HepG2 (cell line): ENCODE data around the gene SEZ6. TPM values are rescaled to one million over a fixed set of nuclear protein-coding genes. Genes with fewer than 3 reads are reported as not detected.

ENCODE experiments used
- ATAC-seq: fragments of 200-7000 bp; cut with Tn5 transposase; 3 replicates; pipeline ENCODE4 v1.9.1; 2020; ENCODE audit warnings: mild to moderate bottlenecking, moderate library complexity
- BruUV-seq: library from RNA; stranded (reverse); fragments of 400-500 nt; replicated peaks from 2 replicates; lab custom pipeline; 2021; lab: Mats Ljungman, UMichigan
- CTCF ChIA-PET: fragments of 300-600 bp; formaldehyde crosslinking; extraction: SDS; loops from one replicate; lab custom pipeline; 2021; ENCODE audit warnings: low total read pairs, inconsistent platforms, low intra/inter-chr PET ratio; lab: Yijun Ruan, JAX
- POLR2A ChIA-PET: fragments of 350-600 bp; sonication (Branson Sonifier 250); formaldehyde crosslinking; loops from one replicate; lab custom pipeline; 2020; ENCODE audit warnings: antibody characterized with exemption, inconsistent platforms; lab: Yijun Ruan, JAX
- DNase-seq: peaks from one replicate; pipeline ENCODE4 v3.0.0-alpha.2; 2015; ENCODE audit warnings: low spot score
- FAIRE-seq: peaks from 3 replicates; lab custom pipeline; 2011; peaks lifted over from hg19 to GRCh38; lab: Jason Lieb, UNC
- H2AFZ ChIP-seq: one replicate; pipeline ENCODE4 v1.6.1; 2011; ENCODE audit warnings: low read length, inconsistent platforms
- H3K27ac ChIP-seq: fragments of 300-600 bp; 3 replicates; pipeline ENCODE4 v1.8.0; 2011; ENCODE audit warnings: mixed run types, mild to moderate bottlenecking, mixed read lengths, low read length, inconsistent platforms; ENCODE audit not compliant: insufficient read depth; ENCODE audit errors: extremely low read length
- H3K27me3 ChIP-seq, 2 experiments: fragments of 200-600 bp in 1 of 2; 2 replicates in 1 of 2; 3 replicates in 1 of 2; pipeline versions ENCODE4 v1.6.0 to v1.8.0; 2011; ENCODE audit warnings: low read length in 2 of 2, mild to moderate bottlenecking in 2 of 2, moderate library complexity in 2 of 2, inconsistent platforms in 1 of 2; ENCODE audit not compliant: insufficient read depth in 2 of 2, control insufficient read depth in 1 of 2
- H3K36me3 ChIP-seq, 2 experiments: fragments of 200-600 bp in 1 of 2; replicated peaks in 1 of 2; 2 replicates in 1 of 2; 3 replicates in 1 of 2; pipeline versions ENCODE4 v1.5.1 to v1.8.0; 2011; ENCODE audit warnings: low read length in 2 of 2, inconsistent platforms in 1 of 2; ENCODE audit not compliant: insufficient read depth in 2 of 2, control insufficient read depth in 1 of 2
- H3K4me1 ChIP-seq: 2 replicates; pipeline ENCODE4 v1.5.1; 2012; ENCODE audit warnings: low read length, inconsistent platforms; ENCODE audit not compliant: insufficient read depth
- H3K4me2 ChIP-seq: 2 replicates; pipeline ENCODE4 v1.6.0; 2011; ENCODE audit warnings: low read depth, low read length, inconsistent platforms
- H3K4me3 ChIP-seq, 3 experiments: fragments of 200-600 bp in 1 of 3; sonication (generic), shearing (Covaris generic) in 1 of 3; replicated peaks in 1 of 3; 2 replicates each; pipeline ENCODE4 v1.5.1; 2011 to 2016; ENCODE audit warnings: low read length in 3 of 3, inconsistent platforms in 2 of 3, low read depth in 2 of 3, mild to moderate bottlenecking in 2 of 3, control low read depth in 1 of 3, mixed read lengths in 1 of 3; ENCODE audit not compliant: insufficient read depth in 1 of 3
- H3K79me2 ChIP-seq: one replicate; pipeline ENCODE4 v1.6.1; 2011; ENCODE audit warnings: low read length, inconsistent platforms; ENCODE audit not compliant: insufficient read depth
- H3K9ac ChIP-seq: 2 replicates; pipeline ENCODE4 v1.6.0; 2011; ENCODE audit warnings: mild to moderate bottlenecking, low read depth, low read length, inconsistent platforms; ENCODE audit not compliant: insufficient read depth
- H3K9me3 ChIP-seq: 2 replicates; pipeline ENCODE4 v1.5.1; 2012; ENCODE audit warnings: mild to moderate bottlenecking, low read length
- H4K20me1 ChIP-seq: 2 replicates; pipeline ENCODE4 v1.6.0; 2011; ENCODE audit warnings: inconsistent platforms, mild to moderate bottlenecking, low read length, moderate library complexity; ENCODE audit not compliant: insufficient read depth
- EEA1 ChIP-seq: sonication (generic); formaldehyde crosslinking; IDR thresholded peaks from 2 replicates; pipeline ENCODE4 v1.5.1; 2020; ENCODE audit warnings: mild to moderate bottlenecking, missing genetic modification reagents, borderline replicate concordance
- EHMT2 ChIP-seq: fragments of 200-600 bp; sonication (generic); IDR thresholded peaks from 2 replicates; pipeline ENCODE4 v1.7.0; 2017; ENCODE audit warnings: antibody characterized with exemption, low read depth, low read length, borderline replicate concordance
- FOXA1 ChIP-seq, 2 experiments: fragments of 450-650 bp in 1 of 2; sonication (generic) in 1 of 2; formaldehyde crosslinking in 1 of 2; IDR thresholded peaks; 2 replicates each; pipeline versions ENCODE4 v1.4.0 to v1.6.1; 2016 to 2020; ENCODE audit warnings: missing genetic modification reagents in 1 of 2
- GATAD1 ChIP-seq: IDR thresholded peaks from 2 replicates; pipeline ENCODE4 v1.6.1; 2016; ENCODE audit warnings: missing genetic modification reagents, missing compliant biosample characterization
- MTA1 ChIP-seq: sonication (generic); formaldehyde crosslinking; IDR thresholded peaks from 2 replicates; pipeline ENCODE4 v1.4.0; 2020; ENCODE audit warnings: missing genetic modification reagents, mild to moderate bottlenecking, borderline replicate concordance
- MXI1 ChIP-seq: IDR thresholded peaks from 3 replicates; pipeline ENCODE4 v1.6.1; 2012; ENCODE audit warnings: low read depth, low read length, inconsistent platforms, borderline replicate concordance
- NFYB ChIP-seq: sonication (generic); formaldehyde crosslinking; IDR thresholded peaks from 2 replicates; pipeline ENCODE4 v1.4.0; 2020; ENCODE audit warnings: missing genetic modification reagents
- NR1H2 ChIP-seq: sonication (generic); formaldehyde crosslinking; IDR thresholded peaks from 2 replicates; pipeline ENCODE4 v1.8.1; 2022; ENCODE audit warnings: low read depth, missing genetic modification reagents, borderline replicate concordance
- SMARCC2 ChIP-seq: fragments of 450-650 bp; IDR thresholded peaks from 2 replicates; pipeline ENCODE4 v1.6.1; 2017; ENCODE audit warnings: antibody characterized with exemption, mild to moderate bottlenecking
- TIGD3 ChIP-seq: sonication (generic); formaldehyde crosslinking; IDR thresholded peaks from 2 replicates; pipeline ENCODE4 v1.5.1; 2020; ENCODE audit warnings: mild to moderate bottlenecking, missing genetic modification reagents, borderline replicate concordance
- ZNF33A ChIP-seq: sonication (generic); formaldehyde crosslinking; IDR thresholded peaks from 2 replicates; pipeline ENCODE4 v1.5.1; 2020; ENCODE audit warnings: missing genetic modification reagents, mild to moderate bottlenecking, moderate library complexity, borderline replicate concordance
- ZNF468 ChIP-seq: sonication (generic); formaldehyde crosslinking; IDR thresholded peaks from 2 replicates; pipeline ENCODE4 v1.8.0; 2022; ENCODE audit warnings: mild to moderate bottlenecking, moderate library complexity, missing genetic modification reagents
- ZNF562 ChIP-seq: sonication (generic); formaldehyde crosslinking; IDR thresholded peaks from 2 replicates; pipeline ENCODE4 v1.8.0; 2022; ENCODE audit warnings: missing genetic modification reagents, borderline replicate concordance
- ZNF713 ChIP-seq: sonication (generic); formaldehyde crosslinking; IDR thresholded peaks from 2 replicates; pipeline ENCODE4 v1.4.0; 2020; ENCODE audit warnings: mild to moderate bottlenecking, missing genetic modification reagents
- WGBS: methylation state at CpG from one replicate; pipeline ENCODE4 v1.1.6; 2017; ENCODE audit warnings: low lambda C conversion rate; 5-methylcytosine and 5-hydroxymethylcytosine counted together
- in situ Hi-C: cut with HindIII; loops from 2 replicates; pipeline ENCODE4 v1.10.0; 2017; ENCODE audit warnings: low pct_unique_long_range_greater_than_20kb; ENCODE audit not compliant: extremely low pct_ligation_motif_present
- intact Hi-C: fragments of 100-400 bp; cut with micrococcal nuclease; formaldehyde crosslinking; loops from one replicate; pipeline ENCODE4 v1.10.0; 2022; ENCODE audit not compliant: unreplicated experiment
- polyA plus RNA-seq, 8 experiments: library from polyadenylated mRNA; depleted of rRNA in 3 of 8; stranded (reverse) in 7 of 8; unstranded in 1 of 8; fragments of >200 nt; fragmentation: Illumina TruSeq in 4 of 8; extraction: Trizol in 4 of 8; gene quantifications; 2 replicates each; pipeline versions ENCODE4 v1.2.1 to v1.2.3, GENCODE V29; 2011 to 2016; ENCODE audit warnings: low read depth in 4 of 8, missing spikeins in 1 of 8, mixed read lengths in 1 of 8; ENCODE audit not compliant: insufficient read depth in 1 of 8
- total RNA-seq, 5 experiments: library from RNA; depleted of rRNA; stranded (reverse); fragments of >200 nt; fragmentation: Illumina TruSeq; extraction: Trizol; gene quantifications; 2 replicates each; pipeline ENCODE4 v1.2.3, GENCODE V29; 2016; ENCODE audit warnings: low read depth in 1 of 5

SEZ6 gene
- total and polyA plus RNA-seq, 2 of the 13 experiments (the other 11 are each of a cell fraction or from before 2014, with no cell fraction given) = not detected

- ChIA-PET CTCF (no interaction called here), POLR2A (no interaction called here)
- peaks cover 3 to 50% of the 10 kb centered on the region in 2 experiments for H3K27me3 ChIP-seq
- in situ Hi-C loops (no loop called here), intact Hi-C loops (no loop called here)
- no peak for FAIRE-seq
- ATAC-seq = no peak
- H2AFZ ChIP-seq = no peak overlapping the region
- H3K4me2 ChIP-seq = no peak overlapping the region
- no TSS peak for BruUV-seq
- H3K9ac ChIP-seq = no peak overlapping the region
- no peak for DNase-seq
- H3K27ac ChIP-seq = no peak overlapping the region
- H3K4me1 ChIP-seq = no peaks in the 10 kb centered on the region
- H3K79me2 ChIP-seq = no peaks in the 10 kb centered on the region
- WGBS = 32% methylated on average over 5 of the region's 5 CpGs
- TF ChIP-seq FOXA1 (IDR thresholded peaks at IDR 0.05) (no peak), FOXA1 (CRISPR knock-in tag; IDR thresholded peaks at IDR 0.05) (no peak), ZNF33A (CRISPR knock-in tag) (no peak), ZNF562 (CRISPR knock-in tag) (no peak), NFYB (CRISPR knock-in tag) (no peak), TIGD3 (CRISPR knock-in tag) (no peak), SMARCC2 (no peak), NR1H2 (CRISPR knock-in tag) (no peak), ZNF468 (CRISPR knock-in tag) (no peak), MXI1 (no peak), MTA1 (no peak), EHMT2 (no peak), ZNF713 (CRISPR knock-in tag) (no peak), EEA1 (CRISPR knock-in tag) (no peak), GATAD1 (CRISPR knock-in tag) (no peak)
- H3K9me3 ChIP-seq = peaks cover 10% of the 10 kb centered on the region; the same call in 1 of the 2 replicates
- no peak overlapping the region for H3K4me3 ChIP-seq
- H3K36me3 ChIP-seq = no peaks in the 10 kb centered on the region
- H4K20me1 ChIP-seq = no peaks in the 10 kb centered on the region
Measured at GRCh38 chr17:29031488-29031887, 25.7 kb upstream of the SEZ6 start.
